GM12892 (cell line): ENCODE data around the gene CLASP1.

Experiments
- POLR2A ChIP-seq: IDR thresholded peaks from 2 replicates; pipeline ENCODE4 v1.6.1; 2011; ENCODE audit warnings: low read depth, low read length, control low read depth
- TAF1 ChIP-seq: IDR thresholded peaks from 2 replicates; pipeline ENCODE4 v1.6.1; 2011; ENCODE audit warnings: low read depth, mild to moderate bottlenecking, control low read depth, low read length, borderline replicate concordance

DNA sequence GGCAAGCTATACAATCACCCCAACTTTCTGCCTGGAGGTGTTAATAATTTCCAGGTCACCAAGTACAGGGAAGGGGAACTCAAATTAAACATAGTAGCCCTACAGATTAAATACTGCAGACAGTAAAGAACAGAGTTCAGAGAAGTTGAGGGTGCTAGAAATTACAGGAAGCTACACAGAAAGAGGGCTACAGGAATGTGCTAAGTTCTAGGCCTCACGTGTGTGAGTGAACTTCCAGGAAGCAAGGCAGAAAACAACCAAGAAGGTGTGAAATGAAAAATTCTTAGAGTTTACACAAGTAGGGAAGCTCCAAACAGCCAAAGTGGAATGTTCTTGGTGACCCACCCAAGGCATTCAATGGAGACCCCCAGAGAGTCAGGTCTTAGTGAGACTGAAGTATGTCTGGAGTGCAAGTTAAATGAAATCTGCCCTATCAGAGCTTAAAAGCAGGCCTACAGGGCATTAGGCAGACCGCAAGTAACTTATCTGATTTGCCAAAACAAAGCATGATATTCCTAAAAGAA is 176.7 kb downstream of the CLASP1 start:
- TF ChIP-seq TAF1 (no peak), POLR2A (no peak)
